HEK293 (cell line): ENCODE measurements around the gene VEGFA.

ENCODE experiments used
- CTCF ChIA-PET: fragments of 350-600 bp; formaldehyde crosslinking; extraction: SDS; loops from one replicate; lab custom pipeline; 2021; ENCODE audit warnings: antibody characterized with exemption; lab: Yijun Ruan, JAX
- POLR2A ChIA-PET: fragments of 300-600 bp; formaldehyde crosslinking; extraction: SDS; loops from one replicate; lab custom pipeline; 2020; ENCODE audit warnings: antibody characterized with exemption, inconsistent platforms; lab: Yijun Ruan, JAX
- H3K27ac ChIP-seq: fragments of 200-500 bp; sonication (Bioruptor generic); 2 replicates; pipeline ENCODE4 v1.5.1; 2014; ENCODE audit warnings: low read depth, low read length, control low read depth, inconsistent platforms; ENCODE audit errors: extremely low read depth
- H3K36me3 ChIP-seq, 2 experiments: fragments of 200-500 bp in 1 of 2; sonication (Bioruptor generic) in 1 of 2; 1 replicate in 1 of 2; 2 replicates in 1 of 2; pipeline ENCODE4 v1.5.1; 2014 to 2017; ENCODE audit warnings: inconsistent platforms in 2 of 2, low read length in 2 of 2; ENCODE audit not compliant: control insufficient read depth in 2 of 2, insufficient read depth in 1 of 2
- H3K4me1 ChIP-seq: fragments of 200-500 bp; sonication (Bioruptor generic); 2 replicates; pipeline ENCODE4 v1.5.1; 2014; ENCODE audit warnings: mild to moderate bottlenecking, low read length, inconsistent platforms; ENCODE audit not compliant: control insufficient read depth, insufficient read depth
- H3K4me3 ChIP-seq: 2 replicates; pipeline ENCODE4 v1.5.1; 2011; ENCODE audit warnings: low read depth, mild to moderate bottlenecking, control low read depth, low read length, moderate library complexity
- H3K9me3 ChIP-seq: fragments of 200-500 bp; sonication (Bioruptor generic); 2 replicates; pipeline ENCODE4 v1.5.1; 2014; ENCODE audit warnings: low read depth, low read length, inconsistent platforms; ENCODE audit not compliant: control insufficient read depth, insufficient read depth
- BCL11B ChIP-seq: fragments of 450-650 bp; formaldehyde crosslinking; IDR thresholded peaks from 2 replicates; pipeline ENCODE4 v1.5.1; 2016; ENCODE audit warnings: low read depth, missing biosample characterization, missing genetic modification characterization
- HOXC10 ChIP-seq: sonication (generic); formaldehyde crosslinking; IDR thresholded peaks from 2 replicates; pipeline ENCODE4 v1.8.1; 2023; ENCODE audit warnings: mild to moderate bottlenecking, missing genetic modification reagents
- KLF10 ChIP-seq: fragments of 450-650 bp; IDR thresholded peaks from 2 replicates; pipeline ENCODE4 v1.5.1; 2018; ENCODE audit warnings: missing biosample characterization, mild to moderate bottlenecking, missing genetic modification characterization
- REPIN1 ChIP-seq: fragments of 450-650 bp; formaldehyde crosslinking; IDR thresholded peaks from 2 replicates; pipeline ENCODE4 v1.5.1; 2017; ENCODE audit warnings: missing biosample characterization, missing genetic modification characterization, low read depth
- ZBTB17 ChIP-seq: fragments of 450-650 bp; formaldehyde crosslinking; IDR thresholded peaks from 2 replicates; pipeline ENCODE4 v1.5.1; 2016; ENCODE audit warnings: missing biosample characterization, missing genetic modification characterization
- ZIC2 ChIP-seq: fragments of 450-650 bp; formaldehyde crosslinking; IDR thresholded peaks from 2 replicates; pipeline ENCODE4 v1.5.1; 2016; ENCODE audit warnings: missing biosample characterization, missing genetic modification characterization
- ZNF146 ChIP-seq: fragments of 450-650 bp; formaldehyde crosslinking; IDR thresholded peaks from 2 replicates; pipeline ENCODE4 v1.5.1; 2016; ENCODE audit warnings: missing biosample characterization, missing genetic modification characterization
- ZNF174 ChIP-seq: fragments of 450-650 bp; formaldehyde crosslinking; IDR thresholded peaks from 2 replicates; pipeline ENCODE4 v1.5.0; 2017; ENCODE audit warnings: missing biosample characterization, mild to moderate bottlenecking, missing genetic modification characterization
- ZNF24 ChIP-seq: fragments of 450-650 bp; formaldehyde crosslinking; IDR thresholded peaks from 2 replicates; pipeline ENCODE4 v1.5.1; 2016; ENCODE audit warnings: missing biosample characterization, missing genetic modification characterization
- ZNF248 ChIP-seq: fragments of 450-650 bp; formaldehyde crosslinking; IDR thresholded peaks from 2 replicates; pipeline ENCODE4 v1.5.1; 2017; ENCODE audit warnings: missing biosample characterization, missing genetic modification characterization
- ZNF302 ChIP-seq: fragments of 450-650 bp; formaldehyde crosslinking; IDR thresholded peaks from 2 replicates; pipeline ENCODE4 v1.5.1; 2016; ENCODE audit warnings: missing biosample characterization, missing genetic modification characterization, low read depth
- ZNF48 ChIP-seq: fragments of 450-650 bp; formaldehyde crosslinking; IDR thresholded peaks from 2 replicates; pipeline ENCODE4 v1.5.1; 2016; ENCODE audit warnings: missing biosample characterization, missing genetic modification characterization
- ZNF521 ChIP-seq: fragments of 450-650 bp; formaldehyde crosslinking; IDR thresholded peaks from 2 replicates; pipeline ENCODE4 v1.5.1; 2017; ENCODE audit warnings: missing biosample characterization, mild to moderate bottlenecking, missing genetic modification characterization
- ZNF548 ChIP-seq: fragments of 450-650 bp; formaldehyde crosslinking; IDR thresholded peaks from 2 replicates; pipeline ENCODE4 v1.5.1; 2016; ENCODE audit warnings: missing biosample characterization, missing genetic modification characterization
- ZNF596 ChIP-seq: fragments of 450-650 bp; IDR thresholded peaks from 2 replicates; pipeline ENCODE4 v1.5.0; 2018; ENCODE audit warnings: missing biosample characterization, mild to moderate bottlenecking, missing genetic modification characterization, moderate library complexity
- ZNF610 ChIP-seq: fragments of 450-650 bp; formaldehyde crosslinking; IDR thresholded peaks from 2 replicates; pipeline ENCODE4 v1.5.1; 2016; ENCODE audit warnings: missing biosample characterization, missing genetic modification characterization, borderline replicate concordance
- ZNF624 ChIP-seq: fragments of 450-650 bp; formaldehyde crosslinking; IDR thresholded peaks from 2 replicates; pipeline ENCODE4 v1.5.1; 2017; ENCODE audit warnings: missing biosample characterization, missing genetic modification characterization
- ZNF629 ChIP-seq: fragments of 450-650 bp; formaldehyde crosslinking; IDR thresholded peaks from 2 replicates; pipeline ENCODE4 v1.5.1; 2017; ENCODE audit warnings: missing biosample characterization, missing genetic modification characterization
- ZNF660 ChIP-seq: fragments of 450-650 bp; IDR thresholded peaks from 2 replicates; pipeline ENCODE4 v1.5.1; 2018; ENCODE audit warnings: missing biosample characterization, mild to moderate bottlenecking, missing genetic modification characterization
- ZNF76 ChIP-seq: fragments of 450-650 bp; formaldehyde crosslinking; IDR thresholded peaks from 2 replicates; pipeline ENCODE4; 2016; ENCODE audit warnings: low read depth, missing biosample characterization, missing genetic modification characterization, borderline replicate concordance
- ZSCAN23 ChIP-seq: fragments of 450-650 bp; formaldehyde crosslinking; IDR thresholded peaks from 2 replicates; pipeline ENCODE4 v1.5.1; 2016; ENCODE audit warnings: missing biosample characterization, missing genetic modification characterization
- ZSCAN30 ChIP-seq: fragments of 450-650 bp; IDR thresholded peaks from 2 replicates; pipeline ENCODE4 v1.5.1; 2018; ENCODE audit warnings: missing biosample characterization, mild to moderate bottlenecking, missing genetic modification characterization, moderate library complexity
- TF ChIP-seq, protein P1 (sequence below): fragments of 450-650 bp; formaldehyde crosslinking; IDR thresholded peaks from 2 replicates; pipeline ENCODE4 v1.5.1; 2017; ENCODE audit warnings: missing biosample characterization, missing genetic modification characterization
- TF ChIP-seq, protein P2 (sequence below): fragments of 450-650 bp; formaldehyde crosslinking; IDR thresholded peaks from 2 replicates; pipeline ENCODE4 v1.5.1; 2016; ENCODE audit warnings: missing biosample characterization, missing genetic modification characterization
- TF ChIP-seq, protein P3 (sequence below): fragments of 450-650 bp; formaldehyde crosslinking; IDR thresholded peaks from 2 replicates; pipeline ENCODE4 v1.5.1; 2017; ENCODE audit warnings: missing biosample characterization, missing genetic modification characterization

Gene VEGFA

DNA sequence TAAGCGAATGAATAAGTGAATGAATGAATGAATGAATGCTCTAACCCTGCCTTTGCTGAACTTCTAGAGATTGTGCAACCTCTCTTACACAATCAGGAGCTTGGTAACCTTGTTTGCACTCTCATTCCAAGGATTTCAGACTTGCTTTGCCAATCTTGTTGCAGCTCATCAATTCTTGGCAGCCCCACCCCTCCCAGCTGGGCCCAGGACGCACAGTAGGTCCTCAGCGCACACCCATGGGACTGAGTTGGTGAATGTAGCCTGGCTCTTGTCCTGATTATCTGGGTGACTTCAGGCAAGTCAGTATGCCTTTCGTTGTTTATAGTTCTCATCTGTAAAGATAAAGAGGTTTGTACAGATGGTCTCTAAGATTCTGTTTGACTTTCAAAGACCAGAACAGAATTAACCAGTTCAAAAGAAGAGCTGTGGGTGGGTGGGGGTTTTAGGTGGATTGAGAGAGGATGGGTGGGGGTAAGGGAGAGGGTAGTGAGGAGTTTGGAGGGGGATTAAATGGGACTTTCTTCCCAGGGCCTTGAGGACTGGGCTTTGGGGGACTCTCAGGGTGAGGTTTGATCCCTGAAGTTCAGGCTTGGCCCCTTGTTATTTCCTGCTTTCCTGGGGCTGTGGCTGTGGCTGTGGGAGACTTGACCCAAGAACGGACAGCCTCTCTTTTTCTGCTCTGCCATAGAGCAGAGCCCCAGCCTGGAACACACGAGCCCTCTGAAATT, 33.2 kb downstream of the VEGFA start:
- Histone ChIP-seq H3K4me3 (no peak overlapping the region), H3K27ac (no peak overlapping the region), H3K4me1 (peaks cover 4% of the 10 kb centered on the region; the same call in 1 of the 2 replicates), H3K36me3 (no peaks in the 10 kb centered on the region), H3K9me3 (no peaks in the 10 kb centered on the region)
- ChIA-PET POLR2A (interaction anchor here (0.6 kb wide), 1 partner anchor 169 kb away, joined by 7 read pairs; no protein-coding TSS in a partner anchor), CTCF (interaction anchor here (0.6 to 2.2 kb wide), 3 partner anchors 17 to 79 kb away, joined by 3 to 12 read pairs (median 4); partner anchors contain the start of gene VEGFA)
- TF ChIP-seq ZNF660 (tag by site-specific recombination), result no peak
- TF ChIP-seq ZNF146, result no peak
- TF ChIP-seq, protein P1, sequence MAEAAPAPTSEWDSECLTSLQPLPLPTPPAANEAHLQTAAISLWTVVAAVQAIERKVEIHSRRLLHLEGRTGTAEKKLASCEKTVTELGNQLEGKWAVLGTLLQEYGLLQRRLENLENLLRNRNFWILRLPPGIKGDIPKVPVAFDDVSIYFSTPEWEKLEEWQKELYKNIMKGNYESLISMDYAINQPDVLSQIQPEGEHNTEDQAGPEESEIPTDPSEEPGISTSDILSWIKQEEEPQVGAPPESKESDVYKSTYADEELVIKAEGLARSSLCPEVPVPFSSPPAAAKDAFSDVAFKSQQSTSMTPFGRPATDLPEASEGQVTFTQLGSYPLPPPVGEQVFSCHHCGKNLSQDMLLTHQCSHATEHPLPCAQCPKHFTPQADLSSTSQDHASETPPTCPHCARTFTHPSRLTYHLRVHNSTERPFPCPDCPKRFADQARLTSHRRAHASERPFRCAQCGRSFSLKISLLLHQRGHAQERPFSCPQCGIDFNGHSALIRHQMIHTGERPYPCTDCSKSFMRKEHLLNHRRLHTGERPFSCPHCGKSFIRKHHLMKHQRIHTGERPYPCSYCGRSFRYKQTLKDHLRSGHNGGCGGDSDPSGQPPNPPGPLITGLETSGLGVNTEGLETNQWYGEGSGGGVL (tag by site-specific recombination), result peak; percentile 46; the same call in 1 of the 2 replicates
- no peak for TF ChIP-seq KLF10 (tag by site-specific recombination)
- no peak for TF ChIP-seq ZNF248 (tag by site-specific recombination)
- no peak for TF ChIP-seq ZNF76
- TF ChIP-seq BCL11B, result no peak
- TF ChIP-seq ZNF624 (tag by site-specific recombination), result no peak
- TF ChIP-seq, protein P2, sequence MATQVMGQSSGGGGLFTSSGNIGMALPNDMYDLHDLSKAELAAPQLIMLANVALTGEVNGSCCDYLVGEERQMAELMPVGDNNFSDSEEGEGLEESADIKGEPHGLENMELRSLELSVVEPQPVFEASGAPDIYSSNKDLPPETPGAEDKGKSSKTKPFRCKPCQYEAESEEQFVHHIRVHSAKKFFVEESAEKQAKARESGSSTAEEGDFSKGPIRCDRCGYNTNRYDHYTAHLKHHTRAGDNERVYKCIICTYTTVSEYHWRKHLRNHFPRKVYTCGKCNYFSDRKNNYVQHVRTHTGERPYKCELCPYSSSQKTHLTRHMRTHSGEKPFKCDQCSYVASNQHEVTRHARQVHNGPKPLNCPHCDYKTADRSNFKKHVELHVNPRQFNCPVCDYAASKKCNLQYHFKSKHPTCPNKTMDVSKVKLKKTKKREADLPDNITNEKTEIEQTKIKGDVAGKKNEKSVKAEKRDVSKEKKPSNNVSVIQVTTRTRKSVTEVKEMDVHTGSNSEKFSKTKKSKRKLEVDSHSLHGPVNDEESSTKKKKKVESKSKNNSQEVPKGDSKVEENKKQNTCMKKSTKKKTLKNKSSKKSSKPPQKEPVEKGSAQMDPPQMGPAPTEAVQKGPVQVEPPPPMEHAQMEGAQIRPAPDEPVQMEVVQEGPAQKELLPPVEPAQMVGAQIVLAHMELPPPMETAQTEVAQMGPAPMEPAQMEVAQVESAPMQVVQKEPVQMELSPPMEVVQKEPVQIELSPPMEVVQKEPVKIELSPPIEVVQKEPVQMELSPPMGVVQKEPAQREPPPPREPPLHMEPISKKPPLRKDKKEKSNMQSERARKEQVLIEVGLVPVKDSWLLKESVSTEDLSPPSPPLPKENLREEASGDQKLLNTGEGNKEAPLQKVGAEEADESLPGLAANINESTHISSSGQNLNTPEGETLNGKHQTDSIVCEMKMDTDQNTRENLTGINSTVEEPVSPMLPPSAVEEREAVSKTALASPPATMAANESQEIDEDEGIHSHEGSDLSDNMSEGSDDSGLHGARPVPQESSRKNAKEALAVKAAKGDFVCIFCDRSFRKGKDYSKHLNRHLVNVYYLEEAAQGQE (tag by site-specific recombination), result no peak
- TF ChIP-seq ZNF302, result no peak
- TF ChIP-seq ZSCAN23 (tag by site-specific recombination), result no peak
- peak; percentile 72; the same call in 1 of the 2 replicates for TF ChIP-seq ZNF24
- TF ChIP-seq ZNF174, result no peak
- TF ChIP-seq, protein P3, sequence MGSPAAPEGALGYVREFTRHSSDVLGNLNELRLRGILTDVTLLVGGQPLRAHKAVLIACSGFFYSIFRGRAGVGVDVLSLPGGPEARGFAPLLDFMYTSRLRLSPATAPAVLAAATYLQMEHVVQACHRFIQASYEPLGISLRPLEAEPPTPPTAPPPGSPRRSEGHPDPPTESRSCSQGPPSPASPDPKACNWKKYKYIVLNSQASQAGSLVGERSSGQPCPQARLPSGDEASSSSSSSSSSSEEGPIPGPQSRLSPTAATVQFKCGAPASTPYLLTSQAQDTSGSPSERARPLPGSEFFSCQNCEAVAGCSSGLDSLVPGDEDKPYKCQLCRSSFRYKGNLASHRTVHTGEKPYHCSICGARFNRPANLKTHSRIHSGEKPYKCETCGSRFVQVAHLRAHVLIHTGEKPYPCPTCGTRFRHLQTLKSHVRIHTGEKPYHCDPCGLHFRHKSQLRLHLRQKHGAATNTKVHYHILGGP (tag by site-specific recombination), result no peak

DNA sequence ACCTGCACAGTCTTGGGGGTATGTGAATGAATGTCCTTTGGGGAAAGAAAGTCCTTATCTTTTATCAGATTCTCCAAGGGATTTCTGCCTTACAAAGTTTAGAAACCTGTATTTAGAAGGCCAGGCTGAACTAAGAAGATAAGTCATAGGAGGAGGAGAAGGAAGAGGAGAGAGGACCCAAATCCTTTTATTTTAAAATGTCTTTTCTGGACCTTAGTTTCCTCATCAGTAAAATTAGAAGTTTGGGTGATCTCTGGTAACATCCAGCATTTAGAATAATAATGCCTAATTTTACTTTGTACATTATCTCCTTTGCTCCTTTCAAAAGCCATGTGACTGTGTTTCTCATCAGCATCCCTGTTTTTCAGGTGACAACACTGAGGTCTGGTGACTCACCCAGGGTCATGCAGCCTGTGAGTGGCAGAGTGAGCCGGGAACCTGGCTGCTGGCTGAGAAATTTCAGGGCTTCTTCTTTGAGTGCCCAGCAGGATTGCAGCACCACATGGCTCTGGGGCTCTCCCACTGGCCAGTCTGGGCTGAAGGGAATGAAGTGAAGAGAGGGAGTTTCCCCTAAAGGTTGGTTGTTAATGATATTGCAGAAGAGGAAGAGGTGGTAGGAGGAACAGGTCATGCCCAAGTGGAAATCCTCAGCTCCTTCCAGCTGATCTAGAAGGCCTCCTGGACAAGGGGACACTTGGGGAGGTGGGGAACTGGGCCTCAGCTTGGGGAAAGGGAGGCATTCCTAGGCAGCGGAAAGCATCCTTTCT, 34.0 kb downstream of the VEGFA start:
- Histone ChIP-seq H3K4me3 (no peak overlapping the region), H3K27ac (no peak overlapping the region), H3K9me3 (no peaks in the 10 kb centered on the region), H3K4me1 (peaks cover 4% of the 10 kb centered on the region; the same call in 1 of the 2 replicates), H3K36me3 (no peaks in the 10 kb centered on the region)
- ChIA-PET CTCF (interaction anchor here (0.5 to 1.0 kb wide), 4 partner anchors 18 to 35 kb away, joined by 3 to 4 read pairs (median 3); partner anchors contain the start of gene VEGFA), POLR2A (interaction anchor here (0.5 to 0.6 kb wide), 2 partner anchors 162 to 170 kb away, joined by 4 to 7 read pairs; no protein-coding TSS in a partner anchor)
- no peak for TF ChIP-seq ZNF629
- no peak for TF ChIP-seq REPIN1 (tag by site-specific recombination)
- TF ChIP-seq ZNF548 (tag by site-specific recombination), result no peak
- peak; percentile 32; the same call in 1 of the 2 replicates for TF ChIP-seq ZBTB17 (tag by site-specific recombination)
- no peak for TF ChIP-seq HOXC10
- no peak for TF ChIP-seq ZNF146
- no peak for TF ChIP-seq ZNF596 (tag by site-specific recombination)
- no peak for TF ChIP-seq ZNF48 (tag by site-specific recombination)
- no peak for TF ChIP-seq ZNF521 (tag by site-specific recombination)
- TF ChIP-seq ZSCAN30 (tag by site-specific recombination), result 0 out of 2 replicates have a peak, but pooled peaks have one; percentile 24
- TF ChIP-seq ZNF24, result no peak
- TF ChIP-seq ZIC2 (tag by site-specific recombination), result peak; percentile 61
- no peak for TF ChIP-seq ZNF610 (tag by site-specific recombination)
